Osteocyte (in vitro differentiated cells): ENCODE data around the gene DLX5. TPM values are rescaled to one million over a fixed set of nuclear protein-coding genes. Genes with fewer than 3 reads are reported as not detected.

ENCODE experiments used
- DNase-seq: peaks from one replicate; pipeline ENCODE4 v3.0.0; 2021; ENCODE audit warnings: mixed read lengths; ENCODE audit not compliant: unreplicated experiment; ENCODE audit errors: extremely low spot score
- H3K27ac Mint-ChIP-seq: one replicate; pipeline ENCODE4 v1.8.0; 2021; ENCODE audit warnings: mild to moderate bottlenecking, mixed read lengths; ENCODE audit not compliant: unreplicated experiment
- H3K27me3 Mint-ChIP-seq: one replicate; pipeline ENCODE4 v1.8.0; 2021; ENCODE audit warnings: mixed read lengths; ENCODE audit not compliant: unreplicated experiment
- H3K36me3 Mint-ChIP-seq: one replicate; pipeline ENCODE4 v1.8.0; 2021; ENCODE audit warnings: mixed read lengths; ENCODE audit not compliant: unreplicated experiment
- H3K4me1 Mint-ChIP-seq: one replicate; pipeline ENCODE4 v1.8.0; 2021; ENCODE audit warnings: mixed read lengths; ENCODE audit not compliant: unreplicated experiment
- H3K4me3 Mint-ChIP-seq: one replicate; pipeline ENCODE4 v1.8.0; 2021; ENCODE audit warnings: mild to moderate bottlenecking, moderate library complexity, mixed read lengths; ENCODE audit not compliant: unreplicated experiment
- H3K9me3 Mint-ChIP-seq: one replicate; pipeline ENCODE4 v1.8.0; 2021; ENCODE audit warnings: mixed read lengths; ENCODE audit not compliant: unreplicated experiment
- total RNA-seq: library from RNA; stranded (reverse); gene quantifications from 2 replicates; pipeline ENCODE4 v1.2.1, GENCODE V29; 2021
- TF ChIP-seq, protein P1 (sequence below): fragments of 200-600 bp; sonication (generic); IDR thresholded peaks from 2 replicates; pipeline ENCODE4 v1.5.0; 2021; ENCODE audit warnings: antibody characterized with exemption, mild to moderate bottlenecking, moderate library complexity

The DLX5 gene
- total RNA-seq, 1 donor from 2014 or later, result 6.0 TPM

DNA sequence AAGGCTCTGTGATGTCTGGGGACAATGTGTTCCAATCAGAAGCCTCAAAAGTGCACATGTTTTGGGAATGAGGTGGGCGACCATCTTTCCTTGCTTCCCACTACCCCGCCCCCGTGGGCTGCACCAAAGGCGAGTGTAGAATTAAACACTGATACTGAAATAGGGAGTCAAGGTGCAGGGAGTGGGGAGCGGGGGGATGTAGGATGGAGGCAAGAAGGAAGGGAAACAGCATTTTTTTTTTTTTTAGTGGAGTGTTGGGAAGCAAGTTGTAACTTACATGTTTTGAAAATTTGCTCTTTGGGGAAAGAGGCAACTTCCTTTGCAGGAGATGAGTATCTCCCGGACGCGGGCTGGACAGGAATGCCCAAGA is 484 bp upstream of the DLX5 start:
- no peak overlapping the region for H3K27ac Mint-ChIP-seq
- no peak for DNase-seq
- peaks cover 76% of the 10 kb centered on the region for H3K27me3 Mint-ChIP-seq
- peak overlapping the region; percentile 93 for H3K4me3 Mint-ChIP-seq
- peaks cover 53% of the 10 kb centered on the region for H3K4me1 Mint-ChIP-seq
- TF ChIP-seq, protein P1, sequence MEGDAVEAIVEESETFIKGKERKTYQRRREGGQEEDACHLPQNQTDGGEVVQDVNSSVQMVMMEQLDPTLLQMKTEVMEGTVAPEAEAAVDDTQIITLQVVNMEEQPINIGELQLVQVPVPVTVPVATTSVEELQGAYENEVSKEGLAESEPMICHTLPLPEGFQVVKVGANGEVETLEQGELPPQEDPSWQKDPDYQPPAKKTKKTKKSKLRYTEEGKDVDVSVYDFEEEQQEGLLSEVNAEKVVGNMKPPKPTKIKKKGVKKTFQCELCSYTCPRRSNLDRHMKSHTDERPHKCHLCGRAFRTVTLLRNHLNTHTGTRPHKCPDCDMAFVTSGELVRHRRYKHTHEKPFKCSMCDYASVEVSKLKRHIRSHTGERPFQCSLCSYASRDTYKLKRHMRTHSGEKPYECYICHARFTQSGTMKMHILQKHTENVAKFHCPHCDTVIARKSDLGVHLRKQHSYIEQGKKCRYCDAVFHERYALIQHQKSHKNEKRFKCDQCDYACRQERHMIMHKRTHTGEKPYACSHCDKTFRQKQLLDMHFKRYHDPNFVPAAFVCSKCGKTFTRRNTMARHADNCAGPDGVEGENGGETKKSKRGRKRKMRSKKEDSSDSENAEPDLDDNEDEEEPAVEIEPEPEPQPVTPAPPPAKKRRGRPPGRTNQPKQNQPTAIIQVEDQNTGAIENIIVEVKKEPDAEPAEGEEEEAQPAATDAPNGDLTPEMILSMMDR, result no peak
- H3K36me3 Mint-ChIP-seq, result peaks cover 13% of the 10 kb centered on the region
- no peaks in the 10 kb centered on the region for H3K9me3 Mint-ChIP-seq

DNA sequence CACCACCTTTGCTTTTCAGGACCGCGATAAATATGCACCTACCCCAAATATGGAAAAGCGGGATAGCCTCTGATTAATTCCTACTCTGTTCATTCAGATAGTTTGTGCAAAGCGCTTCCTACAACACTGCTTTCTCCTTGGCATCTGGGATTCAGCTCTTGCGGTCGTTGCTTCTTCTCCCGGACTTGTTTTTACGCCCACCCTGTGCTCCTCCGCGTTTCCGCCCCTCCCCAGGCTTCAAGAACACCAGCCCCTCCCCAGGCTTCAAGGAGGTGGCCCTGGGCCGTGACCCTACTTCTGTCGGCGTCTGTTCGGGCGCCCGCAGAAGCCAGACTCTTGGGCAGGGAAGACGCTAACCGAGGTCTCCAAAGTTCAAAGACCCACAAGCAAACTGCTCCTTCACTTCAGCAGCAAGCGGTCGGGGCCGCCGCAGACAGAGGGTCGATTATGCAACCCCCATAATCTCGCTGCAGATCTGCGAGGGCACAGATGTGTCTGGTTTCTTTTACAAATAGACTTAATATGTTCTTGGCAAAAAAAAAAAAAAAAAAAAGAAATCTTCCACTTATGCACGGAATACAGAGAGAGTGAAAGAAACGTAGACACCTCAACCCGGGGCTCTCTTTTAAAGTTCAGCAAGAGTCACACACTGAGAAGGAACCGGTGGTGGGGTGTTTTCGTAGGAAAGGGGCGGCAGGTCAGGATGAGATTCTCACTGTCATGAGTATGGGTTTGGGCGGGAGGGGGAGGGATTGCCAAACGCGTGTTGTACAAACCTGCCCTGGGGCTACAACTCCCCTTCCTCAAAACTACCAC is 1.9 kb downstream of the DLX5 start:
- H3K4me1 Mint-ChIP-seq, result peaks cover 65% of the 10 kb centered on the region
- H3K36me3 Mint-ChIP-seq, result peaks cover 13% of the 10 kb centered on the region
- peaks cover 87% of the 10 kb centered on the region for H3K27me3 Mint-ChIP-seq
- H3K9me3 Mint-ChIP-seq, result no peaks in the 10 kb centered on the region
- H3K4me3 Mint-ChIP-seq, result peak overlapping the region; percentile 93
- DNase-seq, result no peak
- TF ChIP-seq, protein P1, result no peak
- peak overlapping the region; percentile 54 for H3K27ac Mint-ChIP-seq

DNA sequence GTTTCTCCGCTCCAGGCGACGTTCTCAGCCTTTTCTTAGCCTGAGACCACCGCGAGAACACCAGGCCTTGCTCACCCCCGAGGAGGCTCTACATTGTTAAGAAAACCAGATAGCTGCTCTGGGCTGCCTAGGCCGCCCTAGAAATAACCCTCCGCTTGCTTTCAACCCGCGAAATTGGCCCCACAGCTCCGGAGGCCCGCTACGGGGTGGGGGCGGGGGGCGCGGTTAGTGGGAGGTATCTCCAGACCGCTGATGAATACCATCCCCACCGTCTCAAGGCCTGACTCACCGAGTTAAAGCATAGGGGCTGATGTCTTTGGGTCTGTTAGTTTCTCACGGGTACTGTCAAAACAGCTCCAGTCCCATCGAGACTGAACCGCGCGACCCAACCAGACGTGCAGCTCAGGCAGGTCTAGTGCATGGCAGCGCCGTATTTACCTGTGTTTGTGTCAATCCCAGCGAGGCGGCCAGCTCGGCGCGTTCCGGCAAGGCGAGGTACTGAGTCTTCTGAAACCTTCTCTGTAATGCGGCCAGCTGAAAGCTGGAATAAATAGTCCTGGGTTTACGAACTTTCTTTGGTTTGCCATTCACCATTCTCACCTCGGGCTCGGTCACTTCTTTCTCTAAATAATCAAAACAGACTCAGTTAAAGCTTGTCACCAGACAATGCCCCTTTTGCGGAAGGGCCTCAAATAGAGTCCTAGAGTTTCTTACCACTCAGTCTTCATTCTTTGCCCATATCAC is 2.7 kb downstream of the DLX5 start:
- Mint-ChIP-seq H3K36me3 (peaks cover 13% of the 10 kb centered on the region), H3K4me3 (peak overlapping the region; percentile 93), H3K4me1 (peaks cover 66% of the 10 kb centered on the region), H3K9me3 (no peaks in the 10 kb centered on the region), H3K27me3 (peaks cover 89% of the 10 kb centered on the region), H3K27ac (peak overlapping the region; percentile 41)
- DNase-seq, result no peak
- TF ChIP-seq, protein P1, result no peak

DNA sequence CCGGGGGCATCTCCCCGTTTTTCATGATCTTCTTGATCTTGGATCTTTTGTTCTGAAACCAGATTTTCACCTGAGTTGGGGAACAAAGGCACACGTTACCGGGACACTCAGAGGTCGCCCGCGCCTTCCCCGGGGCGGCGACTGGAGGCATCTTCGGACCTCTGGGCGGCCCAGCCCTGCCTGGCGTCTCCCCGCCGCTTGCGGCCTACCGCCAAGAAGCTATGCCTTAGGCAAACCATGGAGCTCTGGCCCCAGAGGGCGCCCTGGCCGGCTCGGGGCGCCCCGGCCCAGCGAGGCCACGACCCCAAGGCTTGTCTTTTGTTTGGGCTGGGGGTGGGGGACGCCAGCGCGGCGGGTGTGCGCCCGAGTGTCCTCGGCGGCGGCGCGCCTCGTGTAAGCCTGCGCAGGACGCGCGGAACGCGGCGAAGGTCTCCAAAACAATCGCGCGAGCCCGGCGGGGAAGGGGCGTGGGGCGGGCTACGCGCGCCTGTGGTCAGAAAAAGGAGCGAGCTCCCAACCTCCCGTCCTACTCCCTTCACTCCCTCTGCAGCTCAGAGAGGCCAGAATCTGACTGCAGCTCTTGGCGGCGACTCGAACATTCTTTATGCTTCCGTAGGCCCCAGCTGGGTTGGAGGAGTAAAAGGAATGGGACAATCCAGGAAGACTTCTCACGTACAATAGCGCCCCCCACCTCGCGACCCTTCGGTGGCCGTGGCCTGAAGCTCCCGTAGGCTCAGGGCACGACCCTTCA is 3.5 kb downstream of the DLX5 start:
- DNase-seq, result no peak
- H3K36me3 Mint-ChIP-seq, result peaks cover 13% of the 10 kb centered on the region
- TF ChIP-seq, protein P1, result no peak
- peaks cover 88% of the 10 kb centered on the region for H3K27me3 Mint-ChIP-seq
- H3K9me3 Mint-ChIP-seq, result no peaks in the 10 kb centered on the region
- H3K27ac Mint-ChIP-seq, result peak overlapping the region; percentile 41
- peaks cover 65% of the 10 kb centered on the region for H3K4me1 Mint-ChIP-seq
- H3K4me3 Mint-ChIP-seq, result peak overlapping the region; percentile 38
